Tibial nerve (tissue), 4 donors: Measurements from ENCODE around the gene GPR34. TPM values are rescaled to one million over a fixed set of nuclear protein-coding genes. Genes with fewer than 3 reads are reported as not detected.
"Not testable (repeated sequence)": the region's sequence is repeated elsewhere in the genome, so short reads cannot be mapped to it uniquely, and the experiment has no call there.

Experiments used
- DNase-seq, 2 donors: peaks; one replicate each; pipeline ENCODE4 v3.0.0-alpha.2; 2019; ENCODE audit warnings: low spot score in 2 of 2
- H3K27ac ChIP-seq, 4 donors: fragments of 200-600 bp; sonication (generic) in 3 of 4; one replicate each; pipeline ENCODE4 v1.5.1; 2017 to 2019; ENCODE audit warnings: mild to moderate bottlenecking in 1 of 4
- H3K27me3 ChIP-seq, 2 donors: fragments of 200-600 bp; sonication (generic) in 1 of 2; one replicate each; pipeline versions ENCODE4 v1.5.1 to v1.6.0; 2017 to 2019
- H3K36me3 ChIP-seq, 3 donors: fragments of 200-600 bp; sonication (generic); one replicate each; pipeline ENCODE4 v1.5.1; 2018 to 2019
- H3K4me1 ChIP-seq, 4 donors: fragments of 200-600 bp; sonication (generic) in 3 of 4; one replicate each; pipeline ENCODE4 v1.5.1; 2017 to 2019
- H3K4me3 ChIP-seq, 4 donors: fragments of 200-600 bp; sonication (generic) in 3 of 4; one replicate each; pipeline ENCODE4 v1.5.1; 2017 to 2019; ENCODE audit warnings: mild to moderate bottlenecking in 1 of 4, moderate library complexity in 1 of 4
- H3K9me3 ChIP-seq, 4 donors: fragments of 200-600 bp; sonication (generic) in 3 of 4; one replicate each; pipeline ENCODE4 v1.5.1; 2017 to 2019
- EP300 ChIP-seq, 2 donors: sonication (generic); formaldehyde crosslinking; IDR thresholded peaks; one replicate each; pipeline ENCODE4 v1.6.1; 2017; ENCODE audit warnings: antibody characterized with exemption in 2 of 2, mild to moderate bottlenecking in 1 of 2
- POLR2A ChIP-seq, 2 donors: fragments of 450-650 bp; IDR thresholded peaks; one replicate each; pipeline ENCODE4 v1.6.1; 2017; ENCODE audit warnings: antibody characterized with exemption in 2 of 2, mild to moderate bottlenecking in 2 of 2, moderate library complexity in 2 of 2
- WGBS, 2 donors: methylation state at CpG; one replicate each; pipeline ENCODE4 v1.1.5; 2018; 5-methylcytosine and 5-hydroxymethylcytosine counted together
- total RNA-seq, 4 donors: library from RNA; depleted of rRNA; stranded (reverse); fragments of >200 nt; gene quantifications; one replicate each; pipeline ENCODE4 v1.1.0, GENCODE V29; 2016
- TF ChIP-seq, protein P1 (sequence below), 5 experiments: fragments of 200-600 bp in 3 of 5; fragments of 450-650 bp in 2 of 5; sonication (generic) in 3 of 5; IDR thresholded peaks; one replicate each; pipeline ENCODE4 v1.5.1; 2016 to 2019; ENCODE audit warnings: antibody characterized with exemption in 5 of 5, mild to moderate bottlenecking in 3 of 5, moderate library complexity in 2 of 5

Gene GPR34
- total RNA-seq, 4 donors from 2014 or later: 5.0 to 19.4 (median 11.3) TPM

GRCh38 chrX:41667631-41668030 lies 21.1 kb upstream of the GPR34 start:
- TF ChIP-seq POLR2A (IDR thresholded peaks at IDR 0.05) (no peak), EP300 (IDR thresholded peaks at IDR 0.05) (no peak)
- TF ChIP-seq, protein P1, sequence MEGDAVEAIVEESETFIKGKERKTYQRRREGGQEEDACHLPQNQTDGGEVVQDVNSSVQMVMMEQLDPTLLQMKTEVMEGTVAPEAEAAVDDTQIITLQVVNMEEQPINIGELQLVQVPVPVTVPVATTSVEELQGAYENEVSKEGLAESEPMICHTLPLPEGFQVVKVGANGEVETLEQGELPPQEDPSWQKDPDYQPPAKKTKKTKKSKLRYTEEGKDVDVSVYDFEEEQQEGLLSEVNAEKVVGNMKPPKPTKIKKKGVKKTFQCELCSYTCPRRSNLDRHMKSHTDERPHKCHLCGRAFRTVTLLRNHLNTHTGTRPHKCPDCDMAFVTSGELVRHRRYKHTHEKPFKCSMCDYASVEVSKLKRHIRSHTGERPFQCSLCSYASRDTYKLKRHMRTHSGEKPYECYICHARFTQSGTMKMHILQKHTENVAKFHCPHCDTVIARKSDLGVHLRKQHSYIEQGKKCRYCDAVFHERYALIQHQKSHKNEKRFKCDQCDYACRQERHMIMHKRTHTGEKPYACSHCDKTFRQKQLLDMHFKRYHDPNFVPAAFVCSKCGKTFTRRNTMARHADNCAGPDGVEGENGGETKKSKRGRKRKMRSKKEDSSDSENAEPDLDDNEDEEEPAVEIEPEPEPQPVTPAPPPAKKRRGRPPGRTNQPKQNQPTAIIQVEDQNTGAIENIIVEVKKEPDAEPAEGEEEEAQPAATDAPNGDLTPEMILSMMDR (IDR thresholded peaks at IDR 0.05): no peak
- 95 to 97% methylated on average over 3 of the region's 3 CpGs for WGBS, 2 donors
- Histone ChIP-seq H3K4me3 (no peak overlapping the region), H3K27ac (no peak overlapping the region), H3K4me1 (no peaks in the 10 kb centered on the region), H3K27me3 (peaks cover 0 to 7% of the 10 kb centered on the region in 2 donors), H3K36me3 (no peaks in the 10 kb centered on the region), H3K9me3 (no peaks in the 10 kb centered on the region)
- DNase-seq: no peak

- TF ChIP-seq EP300 (IDR thresholded peaks at IDR 0.05): no peak
- TF ChIP-seq, protein P1 (IDR thresholded peaks at IDR 0.05): no peak
- no peak for TF ChIP-seq POLR2A (IDR thresholded peaks at IDR 0.05)
- H3K4me1 ChIP-seq: no peaks in the 10 kb centered on the region
- H3K27ac ChIP-seq: no peak overlapping the region
- no peaks in the 10 kb centered on the region for H3K9me3 ChIP-seq
- no peak for DNase-seq
- H3K4me3 ChIP-seq: no peak overlapping the region
- no peaks in the 10 kb centered on the region for H3K36me3 ChIP-seq
- peaks cover 0 to 7% of the 10 kb centered on the region in 2 donors for H3K27me3 ChIP-seq
Observed at GRCh38 chrX:41670112-41670511, 18.7 kb upstream of the GPR34 start.

DNA sequence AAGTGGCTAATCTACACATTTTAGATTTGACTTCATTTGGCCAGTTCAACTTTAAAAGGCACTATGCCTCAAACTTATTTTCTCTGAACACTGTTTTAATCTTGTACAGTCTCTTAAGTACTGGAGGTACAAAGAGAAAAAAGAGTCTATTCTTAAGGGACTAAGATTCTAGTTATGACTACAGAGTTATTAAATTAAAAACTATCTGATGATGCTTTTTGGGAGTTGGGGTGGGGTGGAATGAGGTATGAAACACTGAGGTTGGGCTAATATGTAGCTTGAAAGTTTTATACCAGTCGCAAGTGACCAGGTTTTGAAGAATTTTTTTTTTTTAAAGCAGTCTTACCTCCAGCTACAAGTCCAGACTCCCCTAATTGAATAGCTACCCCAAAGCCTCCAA lies 17.7 kb upstream of the GPR34 start:
- Histone ChIP-seq H3K27ac (no peak overlapping the region), H3K4me1 (no peaks in the 10 kb centered on the region), H3K36me3 (no peaks in the 10 kb centered on the region), H3K27me3 (peaks cover 0 to 7% of the 10 kb centered on the region in 2 donors), H3K4me3 (no peak overlapping the region), H3K9me3 (no peaks in the 10 kb centered on the region)
- TF ChIP-seq EP300 (IDR thresholded peaks at IDR 0.05) (no peak), POLR2A (IDR thresholded peaks at IDR 0.05) (no peak)
- TF ChIP-seq, protein P1 (IDR thresholded peaks at IDR 0.05): no peak
- DNase-seq: no peak
- WGBS, 2 donors: 69 to 88% methylated on average over 1 of the region's 1 CpG

DNA sequence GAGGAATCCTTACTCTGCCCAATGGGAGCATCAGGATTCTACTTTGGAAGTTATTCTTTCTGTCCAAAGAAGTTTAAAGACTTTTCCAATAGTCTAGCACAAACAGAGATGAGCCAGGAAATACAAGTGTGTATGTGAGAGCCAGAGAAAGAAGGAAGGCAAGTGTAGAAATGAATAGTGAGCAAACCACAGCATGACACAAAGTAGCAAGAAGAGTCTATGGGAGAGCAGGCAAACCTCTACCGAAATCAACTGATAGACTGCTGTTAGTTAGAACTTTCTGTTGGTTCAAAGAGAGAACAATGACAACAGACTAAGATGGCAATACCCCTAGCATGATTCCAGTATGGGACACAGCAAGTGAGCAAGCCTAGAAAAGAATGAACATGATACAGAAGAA lies 16.1 kb upstream of the GPR34 start:
- H3K4me3 ChIP-seq: no peak overlapping the region
- DNase-seq: no peak
- H3K27me3 ChIP-seq: peaks cover 0 to 7% of the 10 kb centered on the region in 2 donors
- H3K27ac ChIP-seq: no peak overlapping the region
- H3K36me3 ChIP-seq: no peaks in the 10 kb centered on the region
- no peaks in the 10 kb centered on the region for H3K4me1 ChIP-seq
- WGBS, 2 donors: 65 to 87% methylated on average over 1 of the region's 1 CpG
- no peaks in the 10 kb centered on the region for H3K9me3 ChIP-seq
- TF ChIP-seq, protein P1 (IDR thresholded peaks at IDR 0.05): no peak
- TF ChIP-seq POLR2A (IDR thresholded peaks at IDR 0.05) (no peak), EP300 (IDR thresholded peaks at IDR 0.05) (no peak)

- H3K4me1 ChIP-seq, H3K4me3 ChIP-seq, H3K27me3 ChIP-seq, H3K36me3 ChIP-seq, H3K9me3 ChIP-seq, DNase-seq, H3K27ac ChIP-seq: not testable (repeated sequence)
- WGBS, 2 donors: 90 to 98% methylated on average over 9 to 15 of the region's 15 CpGs
Observed at GRCh38 chrX:41676361-41676760, 12.4 kb upstream of the GPR34 start.
